Activated B cell treated with CpG ODN at 0.5 μM for 24 hours (primary cell): Measurements from ENCODE around the gene CAPN8. TPM values are rescaled to one million over a fixed set of nuclear protein-coding genes. Genes with fewer than 3 reads are reported as not detected.

ENCODE experiments used
- ATAC-seq: fragments of 200-7000 bp; cut with Tn5 transposase; one replicate; pipeline ENCODE4 v1.10.0; 2021; ENCODE audit warnings: low read depth, mild to moderate bottlenecking, moderate library complexity
- CTCF ChIA-PET: fragments of 350-600 bp; sonication (Branson Sonifier 250); formaldehyde crosslinking; loops from one replicate; lab custom pipeline; 2021; ENCODE audit warnings: antibody characterized with exemption; lab: Charles Lee
- POLR2A ChIA-PET: fragments of 350-600 bp; sonication (Branson Sonifier 250); formaldehyde crosslinking; loops from one replicate; lab custom pipeline; 2021; ENCODE audit warnings: antibody characterized with exemption; lab: Charles Lee
- DNase-seq: peaks from one replicate; pipeline ENCODE4 v3.0.0; 2022
- H3K27ac Mint-ChIP-seq: one replicate; pipeline ENCODE4 v1.8.0; 2020; ENCODE audit warnings: mixed read lengths
- H3K27me3 Mint-ChIP-seq: one replicate; pipeline ENCODE4 v1.8.0; 2021; ENCODE audit warnings: mixed read lengths
- H3K36me3 Mint-ChIP-seq: one replicate; pipeline ENCODE4 v1.8.0; 2021; ENCODE audit warnings: low read depth, mixed read lengths
- H3K4me1 Mint-ChIP-seq: one replicate; pipeline ENCODE4 v1.8.0; 2021; ENCODE audit warnings: mixed read lengths
- H3K4me3 Mint-ChIP-seq: one replicate; pipeline ENCODE4 v1.8.0; 2020; ENCODE audit warnings: mild to moderate bottlenecking, mixed read lengths
- H3K9me3 Mint-ChIP-seq: one replicate; pipeline ENCODE4 v1.8.0; 2020; ENCODE audit warnings: mixed read lengths
- CTCF ChIP-seq: fragments of 200-600 bp; IDR thresholded peaks from one replicate; pipeline ENCODE4 v1.8.0; 2022; ENCODE audit warnings: antibody characterized with exemption, mild to moderate bottlenecking
- intact Hi-C: fragments of 100-400 bp; cut with micrococcal nuclease; formaldehyde crosslinking; loops from one replicate; pipeline ENCODE4 v1.15.1; 2024
- total RNA-seq: library from RNA; stranded (reverse); gene quantifications from 2 replicates; pipeline ENCODE4 v1.2.3, GENCODE V29; 2022

CAPN8 gene
- total RNA-seq, 1 donor from 2014 or later = not detected

- ChIA-PET POLR2A (no interaction called here), CTCF (interaction anchor here (1.0 to 3.3 kb wide), 5 partner anchors 10 to 562 kb away, joined by 4 to 39 read pairs (median 4); no protein-coding TSS in a partner anchor)
- H3K27ac Mint-ChIP-seq = no peak overlapping the region
- no peaks in the 10 kb centered on the region for H3K9me3 Mint-ChIP-seq
- H3K4me1 Mint-ChIP-seq = peaks cover 6% of the 10 kb centered on the region
- no peak for ATAC-seq
- DNase-seq = no peak
- no peaks in the 10 kb centered on the region for H3K36me3 Mint-ChIP-seq
- no peaks in the 10 kb centered on the region for H3K27me3 Mint-ChIP-seq
- no peak for TF ChIP-seq CTCF
- H3K4me3 Mint-ChIP-seq = no peak overlapping the region
- intact Hi-C loops = loop anchor here (5.0 kb wide), 1 partner anchor 152 kb away; the partner anchor contains the start of gene TP53BP2
Measured at GRCh38 chr1:223695014-223695548, 29.6 kb upstream of the CAPN8 start.

- H3K4me3 Mint-ChIP-seq = no peak overlapping the region
- intact Hi-C loops = no loop called here
- ChIA-PET POLR2A (no interaction called here), CTCF (no interaction called here)
- DNase-seq (no peak), ATAC-seq (no peak)
- H3K27ac Mint-ChIP-seq = no peak overlapping the region
- no peaks in the 10 kb centered on the region for H3K4me1 Mint-ChIP-seq
- no peaks in the 10 kb centered on the region for H3K36me3 Mint-ChIP-seq
- no peak for TF ChIP-seq CTCF
- peaks cover 12% of the 10 kb centered on the region for H3K27me3 Mint-ChIP-seq
- peaks cover 2% of the 10 kb centered on the region for H3K9me3 Mint-ChIP-seq
Measured at GRCh38 chr1:223691121-223691520, 25.6 kb upstream of the CAPN8 start.

GRCh38 chr1:223684488-223684792 is 18.9 kb upstream of the CAPN8 start:
- Mint-ChIP-seq H3K36me3 (no peaks in the 10 kb centered on the region), H3K4me3 (no peak overlapping the region), H3K27ac (no peak overlapping the region), H3K4me1 (no peaks in the 10 kb centered on the region), H3K9me3 (peaks cover 2% of the 10 kb centered on the region), H3K27me3 (peaks cover 12% of the 10 kb centered on the region)
- ATAC-seq (no peak), DNase-seq (no peak)
- ChIA-PET CTCF (interaction anchor here (1.7 to 4.8 kb wide), 2 partner anchors 14 to 551 kb away, joined by 4 to 31 read pairs; no protein-coding TSS in a partner anchor), POLR2A (no interaction called here)
- intact Hi-C loops = loop anchor here (1.0 to 5.0 kb wide), 2 partner anchors 551 to 892 kb away; no protein-coding TSS in a partner anchor
- TF ChIP-seq CTCF = no peak

GRCh38 chr1:223683586-223684487 is 18.3 kb upstream of the CAPN8 start:
- H3K9me3 Mint-ChIP-seq = peaks cover 2% of the 10 kb centered on the region
- peak; percentile 20 for DNase-seq
- intact Hi-C loops = loop anchor here (1.0 to 5.0 kb wide), 2 partner anchors 551 to 892 kb away; no protein-coding TSS in a partner anchor

More at GRCh38 chr1:223683586-223684487, 18.3 kb upstream of the CAPN8 start:
- H3K36me3 Mint-ChIP-seq = no peaks in the 10 kb centered on the region
- H3K4me3 Mint-ChIP-seq = no peak overlapping the region
- TF ChIP-seq CTCF = no peak
- no peaks in the 10 kb centered on the region for H3K4me1 Mint-ChIP-seq
- no peak overlapping the region for H3K27ac Mint-ChIP-seq
- peaks cover 10% of the 10 kb centered on the region for H3K27me3 Mint-ChIP-seq
- ChIA-PET CTCF (interaction anchor here (1.1 to 4.8 kb wide), 6 partner anchors 15 to 559 kb away, joined by 3 to 31 read pairs (median 4); partner anchors contain the start of gene TLR5), POLR2A (no interaction called here)
- ATAC-seq = peak; percentile 47
